Measurements from ENCODE around the gene DCUN1D2.

Gene DCUN1D2

DNA sequence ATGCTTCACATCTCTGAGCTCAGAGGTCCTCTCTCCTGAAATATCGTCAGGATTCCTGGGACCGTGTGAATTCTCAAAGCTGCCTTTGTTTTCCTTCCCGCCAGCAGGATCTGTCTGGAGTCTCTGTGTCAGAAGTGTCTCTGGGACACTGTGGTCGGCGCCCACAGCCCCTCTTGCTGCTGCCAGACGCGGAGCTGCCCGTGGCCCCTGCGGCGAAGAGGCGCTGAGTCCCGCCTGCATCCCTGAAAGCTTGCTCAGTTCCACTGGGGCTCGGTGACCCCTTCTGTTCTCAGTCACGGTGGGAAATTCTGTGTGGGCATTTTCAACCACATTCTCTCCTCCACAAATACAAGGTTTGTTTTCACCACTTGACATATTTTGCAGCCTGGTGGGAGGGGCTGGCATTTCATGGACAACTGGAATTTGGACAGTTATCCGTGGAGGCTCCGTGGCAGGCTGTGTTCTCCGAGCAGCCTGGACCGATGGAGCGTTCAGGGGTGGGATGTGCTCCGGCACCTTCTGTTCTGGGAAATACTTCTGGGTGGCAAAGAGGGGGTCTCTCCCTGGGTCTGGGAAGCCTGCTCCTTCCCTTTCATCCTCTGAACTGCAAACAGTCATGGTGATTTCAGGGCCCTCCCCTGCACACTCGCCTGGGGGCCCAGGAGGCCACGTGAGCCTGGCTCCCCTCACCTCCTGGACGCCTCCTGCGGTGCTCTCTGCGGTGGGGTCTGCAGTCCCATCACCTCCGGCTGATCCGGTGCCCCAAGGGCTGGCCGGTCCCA is 84.0 kb downstream of the DCUN1D2 start:
- no peak for TF ChIP-seq ZFX (IDR thresholded peaks at IDR 0.05)
- TF ChIP-seq, protein P1, sequence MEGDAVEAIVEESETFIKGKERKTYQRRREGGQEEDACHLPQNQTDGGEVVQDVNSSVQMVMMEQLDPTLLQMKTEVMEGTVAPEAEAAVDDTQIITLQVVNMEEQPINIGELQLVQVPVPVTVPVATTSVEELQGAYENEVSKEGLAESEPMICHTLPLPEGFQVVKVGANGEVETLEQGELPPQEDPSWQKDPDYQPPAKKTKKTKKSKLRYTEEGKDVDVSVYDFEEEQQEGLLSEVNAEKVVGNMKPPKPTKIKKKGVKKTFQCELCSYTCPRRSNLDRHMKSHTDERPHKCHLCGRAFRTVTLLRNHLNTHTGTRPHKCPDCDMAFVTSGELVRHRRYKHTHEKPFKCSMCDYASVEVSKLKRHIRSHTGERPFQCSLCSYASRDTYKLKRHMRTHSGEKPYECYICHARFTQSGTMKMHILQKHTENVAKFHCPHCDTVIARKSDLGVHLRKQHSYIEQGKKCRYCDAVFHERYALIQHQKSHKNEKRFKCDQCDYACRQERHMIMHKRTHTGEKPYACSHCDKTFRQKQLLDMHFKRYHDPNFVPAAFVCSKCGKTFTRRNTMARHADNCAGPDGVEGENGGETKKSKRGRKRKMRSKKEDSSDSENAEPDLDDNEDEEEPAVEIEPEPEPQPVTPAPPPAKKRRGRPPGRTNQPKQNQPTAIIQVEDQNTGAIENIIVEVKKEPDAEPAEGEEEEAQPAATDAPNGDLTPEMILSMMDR (conservative IDR thresholded peaks at IDR 0.05) = no peak
- H3K27ac ChIP-seq = no peak overlapping the region
